Mucosa of descending colon (tissue), 3 donors: ENCODE results near the gene CYB5R4. TPM values are rescaled to one million over a fixed set of nuclear protein-coding genes. Genes with fewer than 3 reads are reported as not detected.

Experiments used
- ATAC-seq: fragments of 200-7000 bp; cut with Tn5 transposase; one replicate; pipeline ENCODE4 v1.9.1; 2020; ENCODE audit warnings: mild to moderate bottlenecking, moderate library complexity
- DNase-seq, 3 donors: peaks; one replicate each; pipeline ENCODE4 v3.0.0-alpha.2; 2020
- H3K36me3 ChIP-seq: fragments of 200-600 bp; one replicate; pipeline ENCODE4 v1.8.0; 2021; ENCODE audit warnings: low read depth, mild to moderate bottlenecking
- H3K4me1 ChIP-seq: fragments of 200-600 bp; one replicate; pipeline ENCODE4 v1.8.0; 2021; ENCODE audit warnings: low read depth, mild to moderate bottlenecking
- H3K4me3 ChIP-seq: fragments of 200-600 bp; one replicate; pipeline ENCODE4 v1.8.0; 2021; ENCODE audit warnings: mild to moderate bottlenecking
- H3K9me3 ChIP-seq: fragments of 200-600 bp; one replicate; pipeline ENCODE4 v1.8.0; 2021; ENCODE audit warnings: mild to moderate bottlenecking
- intact Hi-C, 2 donors: fragments of 100-400 bp; cut with DNase I in 1 of 2; cut with micrococcal nuclease in 1 of 2; formaldehyde crosslinking; loops; one replicate each; pipeline versions ENCODE4 v1.11.0 to v1.11.1; 2022; cut with DNase I, micrococcal nuclease
- long read RNA-seq, 2 donors: library from polyadenylated mRNA; unstranded; transcript quantifications; one replicate each; pipeline ENCODE4 v2.0.0, GENCODE V29; 2019 to 2021
- total RNA-seq, 3 donors: library from RNA; stranded (reverse); fragmentation: NEBNext Ultra II Directional in 2 of 3; extraction: Animal tissue kit (Norgen Biotek cat#: 25700) in 2 of 3; gene quantifications; one replicate each; pipeline versions ENCODE4 v1.2.1 to v1.2.4, GENCODE V29; 2021 to 2023
- TF ChIP-seq, protein P1 (sequence below): fragments of 200-600 bp; IDR thresholded peaks from one replicate; pipeline ENCODE4 v1.8.0; 2022; ENCODE audit warnings: antibody characterized with exemption, mild to moderate bottlenecking
- donor health status: DM: no; HTN: no; CAD: no; lungs with moderate emphysema.
- donor health status: DM: no; HTN: no; CAD: no.
- donor health status: DM: no; HTN: yes; CAD: no.

Gene CYB5R4, protein sequence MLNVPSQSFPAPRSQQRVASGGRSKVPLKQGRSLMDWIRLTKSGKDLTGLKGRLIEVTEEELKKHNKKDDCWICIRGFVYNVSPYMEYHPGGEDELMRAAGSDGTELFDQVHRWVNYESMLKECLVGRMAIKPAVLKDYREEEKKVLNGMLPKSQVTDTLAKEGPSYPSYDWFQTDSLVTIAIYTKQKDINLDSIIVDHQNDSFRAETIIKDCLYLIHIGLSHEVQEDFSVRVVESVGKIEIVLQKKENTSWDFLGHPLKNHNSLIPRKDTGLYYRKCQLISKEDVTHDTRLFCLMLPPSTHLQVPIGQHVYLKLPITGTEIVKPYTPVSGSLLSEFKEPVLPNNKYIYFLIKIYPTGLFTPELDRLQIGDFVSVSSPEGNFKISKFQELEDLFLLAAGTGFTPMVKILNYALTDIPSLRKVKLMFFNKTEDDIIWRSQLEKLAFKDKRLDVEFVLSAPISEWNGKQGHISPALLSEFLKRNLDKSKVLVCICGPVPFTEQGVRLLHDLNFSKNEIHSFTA
- 10 to 100 TPM; 26.6 to 30.7 (median 29.0) TPM for total RNA-seq
- long read RNA-seq, donor 1, full-length matches to known transcripts: 34 of 43 reads
- long read RNA-seq, donor 1, partial matches to known transcripts: 2 of 43 reads
- long read RNA-seq, donor 1, other reads (novel, unspliced or antisense): 7 of 43 reads
- long read RNA-seq, donor 2, full-length matches to known transcripts: 23 of 28 reads
- long read RNA-seq, donor 2, partial matches to known transcripts: 1 of 28 reads
- long read RNA-seq, donor 2, other reads (novel, unspliced or antisense): 4 of 28 reads

GRCh38 chr6:83859410-83860358, at the start of gene CYB5R4:
CYB5R4 (plus strand) TSS chr6:83859689; CDS start chr6:83859783, 94 bp downstream.
- no peaks in the 10 kb centered on the region for H3K36me3 ChIP-seq
- TF ChIP-seq, protein P1, sequence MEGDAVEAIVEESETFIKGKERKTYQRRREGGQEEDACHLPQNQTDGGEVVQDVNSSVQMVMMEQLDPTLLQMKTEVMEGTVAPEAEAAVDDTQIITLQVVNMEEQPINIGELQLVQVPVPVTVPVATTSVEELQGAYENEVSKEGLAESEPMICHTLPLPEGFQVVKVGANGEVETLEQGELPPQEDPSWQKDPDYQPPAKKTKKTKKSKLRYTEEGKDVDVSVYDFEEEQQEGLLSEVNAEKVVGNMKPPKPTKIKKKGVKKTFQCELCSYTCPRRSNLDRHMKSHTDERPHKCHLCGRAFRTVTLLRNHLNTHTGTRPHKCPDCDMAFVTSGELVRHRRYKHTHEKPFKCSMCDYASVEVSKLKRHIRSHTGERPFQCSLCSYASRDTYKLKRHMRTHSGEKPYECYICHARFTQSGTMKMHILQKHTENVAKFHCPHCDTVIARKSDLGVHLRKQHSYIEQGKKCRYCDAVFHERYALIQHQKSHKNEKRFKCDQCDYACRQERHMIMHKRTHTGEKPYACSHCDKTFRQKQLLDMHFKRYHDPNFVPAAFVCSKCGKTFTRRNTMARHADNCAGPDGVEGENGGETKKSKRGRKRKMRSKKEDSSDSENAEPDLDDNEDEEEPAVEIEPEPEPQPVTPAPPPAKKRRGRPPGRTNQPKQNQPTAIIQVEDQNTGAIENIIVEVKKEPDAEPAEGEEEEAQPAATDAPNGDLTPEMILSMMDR: peak; percentile 15
- ATAC-seq (peak; percentile 100), DNase-seq (peak; percentile 96 to 98 (median 97))
- intact Hi-C loops: no loop called here
- peaks cover 16% of the 10 kb centered on the region for H3K4me1 ChIP-seq
- no peaks in the 10 kb centered on the region for H3K9me3 ChIP-seq
- peak within 1 kb of the TSS; percentile 75 for H3K4me3 ChIP-seq

DNA sequence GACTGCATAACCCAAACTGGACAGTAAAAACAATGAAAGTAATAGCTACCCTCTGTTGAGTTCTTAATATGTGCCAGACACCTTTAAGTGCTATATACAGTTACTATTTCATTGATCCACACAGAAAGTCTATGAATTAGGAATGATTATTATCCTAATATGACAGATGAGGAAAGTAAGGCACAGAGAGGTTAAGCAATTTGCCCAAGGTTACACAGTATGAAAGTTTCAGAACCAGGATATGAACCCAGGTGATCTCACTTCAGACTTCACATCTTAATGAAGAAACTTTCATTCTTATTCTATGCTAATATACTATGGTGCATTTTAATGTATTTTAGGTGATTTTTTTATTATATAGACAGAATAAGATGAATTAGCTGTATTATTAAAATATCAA, 46.9 kb upstream of the CYB5R4 start:
- H3K36me3 ChIP-seq: no peaks in the 10 kb centered on the region
- ATAC-seq (no peak), DNase-seq (no peak)
- no peaks in the 10 kb centered on the region for H3K9me3 ChIP-seq
- TF ChIP-seq, protein P1: no peak
- H3K4me1 ChIP-seq: no peaks in the 10 kb centered on the region
- intact Hi-C loops: no loop called here
- no peak overlapping the region for H3K4me3 ChIP-seq

GRCh38 chr6:83815631-83816272, 43.7 kb upstream of the CYB5R4 start:
- H3K4me1 ChIP-seq: no peaks in the 10 kb centered on the region
- H3K9me3 ChIP-seq: no peaks in the 10 kb centered on the region
- intact Hi-C loops: no loop called here
- ATAC-seq (no peak), DNase-seq (no peak)
- no peaks in the 10 kb centered on the region for H3K36me3 ChIP-seq
- no peak overlapping the region for H3K4me3 ChIP-seq
- TF ChIP-seq, protein P1: no peak

DNA sequence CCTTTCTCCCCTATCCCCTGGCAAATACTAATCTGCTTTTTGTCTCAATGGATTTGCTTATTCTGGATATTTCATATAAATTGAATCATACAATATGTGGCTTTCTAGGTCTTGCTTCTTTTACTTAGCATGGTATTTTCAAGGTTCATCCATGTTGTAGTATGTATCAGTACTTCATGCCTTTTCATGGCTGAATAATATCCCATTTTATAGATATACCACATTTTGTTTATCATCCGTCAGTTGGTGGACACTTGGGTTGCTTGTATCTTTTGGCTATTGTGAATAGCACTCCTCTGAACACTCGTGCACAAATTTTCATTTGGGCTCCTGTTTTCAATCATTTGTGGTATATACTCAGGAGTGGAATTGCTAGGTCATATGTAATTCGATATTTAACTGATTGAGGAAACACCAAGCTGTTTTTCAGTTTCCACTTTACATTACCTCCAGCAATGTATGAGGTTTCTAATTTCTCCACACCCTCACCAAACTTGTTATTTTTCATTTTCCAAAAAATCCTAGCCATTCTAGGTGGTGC, 36.8 kb upstream of the CYB5R4 start:
- H3K4me3 ChIP-seq: no peak overlapping the region
- ATAC-seq (no peak), DNase-seq (no peak)
- no peaks in the 10 kb centered on the region for H3K36me3 ChIP-seq
- H3K9me3 ChIP-seq: no peaks in the 10 kb centered on the region
- intact Hi-C loops: no loop called here
- no peaks in the 10 kb centered on the region for H3K4me1 ChIP-seq
- TF ChIP-seq, protein P1: no peak
